ENCODE measurements around the gene STXBP6.

The STXBP6 gene

DNA sequence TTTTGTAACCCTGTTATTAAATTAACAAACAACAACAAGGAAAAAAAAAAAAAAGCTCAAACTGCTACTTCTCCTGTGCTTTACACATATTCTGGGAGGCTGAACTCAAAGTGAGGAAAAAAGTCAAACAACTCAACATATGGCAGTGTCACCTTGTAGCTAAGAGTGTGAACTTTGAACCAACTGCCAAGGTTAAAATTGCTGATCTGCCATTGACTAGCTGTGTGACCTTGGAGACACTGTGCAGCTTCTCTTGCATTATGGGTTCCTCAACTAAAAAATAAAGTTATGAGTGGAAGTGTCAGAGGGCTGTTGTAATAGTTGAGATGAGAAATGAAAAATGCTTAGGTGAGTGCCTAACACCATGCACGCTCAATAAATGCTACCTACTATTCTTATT, 34.2 kb downstream of the STXBP6 start:
- Histone ChIP-seq H3K27ac (ENCODE audit: low read depth, low read length) (no peak overlapping the region), H4K20me1 (ENCODE audit: control insufficient read depth, insufficient read depth, low read depth, low read length) (no peaks in the 10 kb centered on the region), H3K4me2 (ENCODE audit: low read length) (no peak overlapping the region), H3K9me3 (ENCODE audit: control insufficient read depth, insufficient read depth, low read length) (no peaks in the 10 kb centered on the region), H3K27me3 (ENCODE audit: control insufficient read depth, low read length) (no peaks in the 10 kb centered on the region), H3K79me2 (ENCODE audit: control insufficient read depth, low read length) (no peaks in the 10 kb centered on the region), H3K9me2 (replicated peaks; ENCODE audit: control insufficient read depth, low read length) (no peaks in the 10 kb centered on the region), H3K4me1 (ENCODE audit: control insufficient read depth, low read length) (no peaks in the 10 kb centered on the region), H3F3A (ENCODE audit: control insufficient read depth, insufficient read depth) (no peaks in the 10 kb centered on the region), H3K4me3 (ENCODE audit: low read length) (no peak overlapping the region), H3K36me3 (ENCODE audit: control insufficient read depth, low read length) (no peaks in the 10 kb centered on the region)
- TF ChIP-seq, protein P1, sequence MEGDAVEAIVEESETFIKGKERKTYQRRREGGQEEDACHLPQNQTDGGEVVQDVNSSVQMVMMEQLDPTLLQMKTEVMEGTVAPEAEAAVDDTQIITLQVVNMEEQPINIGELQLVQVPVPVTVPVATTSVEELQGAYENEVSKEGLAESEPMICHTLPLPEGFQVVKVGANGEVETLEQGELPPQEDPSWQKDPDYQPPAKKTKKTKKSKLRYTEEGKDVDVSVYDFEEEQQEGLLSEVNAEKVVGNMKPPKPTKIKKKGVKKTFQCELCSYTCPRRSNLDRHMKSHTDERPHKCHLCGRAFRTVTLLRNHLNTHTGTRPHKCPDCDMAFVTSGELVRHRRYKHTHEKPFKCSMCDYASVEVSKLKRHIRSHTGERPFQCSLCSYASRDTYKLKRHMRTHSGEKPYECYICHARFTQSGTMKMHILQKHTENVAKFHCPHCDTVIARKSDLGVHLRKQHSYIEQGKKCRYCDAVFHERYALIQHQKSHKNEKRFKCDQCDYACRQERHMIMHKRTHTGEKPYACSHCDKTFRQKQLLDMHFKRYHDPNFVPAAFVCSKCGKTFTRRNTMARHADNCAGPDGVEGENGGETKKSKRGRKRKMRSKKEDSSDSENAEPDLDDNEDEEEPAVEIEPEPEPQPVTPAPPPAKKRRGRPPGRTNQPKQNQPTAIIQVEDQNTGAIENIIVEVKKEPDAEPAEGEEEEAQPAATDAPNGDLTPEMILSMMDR (IDR thresholded peaks at IDR 0.05; ENCODE audit: low read depth, low read length, poor library complexity, severe bottlenecking): no peak
- no peak for TF ChIP-seq EZH2phosphoT487 (IDR thresholded peaks at IDR 0.05; ENCODE audit: borderline replicate concordance, low read length)

DNA sequence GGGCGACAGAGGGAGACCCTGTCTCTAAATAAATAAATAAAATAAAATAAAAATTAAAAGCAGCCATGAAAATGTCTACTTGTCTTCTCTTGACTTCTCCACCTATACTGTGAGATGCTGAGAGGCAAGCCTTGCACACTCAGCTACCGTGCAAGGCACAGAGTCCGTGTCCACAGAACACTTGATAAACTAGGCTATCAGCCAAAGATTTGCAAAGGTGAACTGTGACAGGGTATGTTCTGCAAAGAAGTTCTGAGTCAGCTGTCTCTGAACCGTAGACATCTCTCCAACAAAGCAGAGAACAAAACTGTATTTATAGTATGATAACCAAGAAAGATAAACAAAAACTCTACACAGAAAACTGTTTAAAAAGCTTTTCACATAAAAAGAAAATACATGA, 35.5 kb downstream of the STXBP6 start:
- Histone ChIP-seq H3K9me3 (ENCODE audit: control insufficient read depth, insufficient read depth, low read length) (no peaks in the 10 kb centered on the region), H3K9me2 (replicated peaks; ENCODE audit: control insufficient read depth, low read length) (no peaks in the 10 kb centered on the region), H3K27me3 (ENCODE audit: control insufficient read depth, low read length) (no peaks in the 10 kb centered on the region), H3K79me2 (ENCODE audit: control insufficient read depth, low read length) (no peaks in the 10 kb centered on the region), H4K20me1 (ENCODE audit: control insufficient read depth, insufficient read depth, low read depth, low read length) (no peaks in the 10 kb centered on the region), H3K4me3 (ENCODE audit: low read length) (no peak overlapping the region), H3K36me3 (ENCODE audit: control insufficient read depth, low read length) (no peaks in the 10 kb centered on the region), H3K4me2 (ENCODE audit: low read length) (no peak overlapping the region), H3K27ac (ENCODE audit: low read depth, low read length) (no peak overlapping the region), H3F3A (ENCODE audit: control insufficient read depth, insufficient read depth) (no peaks in the 10 kb centered on the region), H3K4me1 (ENCODE audit: control insufficient read depth, low read length) (no peaks in the 10 kb centered on the region)
- TF ChIP-seq EZH2phosphoT487 (IDR thresholded peaks at IDR 0.05; ENCODE audit: borderline replicate concordance, low read length): no peak
- TF ChIP-seq, protein P1 (IDR thresholded peaks at IDR 0.05; ENCODE audit: low read depth, low read length, poor library complexity, severe bottlenecking): no peak

DNA sequence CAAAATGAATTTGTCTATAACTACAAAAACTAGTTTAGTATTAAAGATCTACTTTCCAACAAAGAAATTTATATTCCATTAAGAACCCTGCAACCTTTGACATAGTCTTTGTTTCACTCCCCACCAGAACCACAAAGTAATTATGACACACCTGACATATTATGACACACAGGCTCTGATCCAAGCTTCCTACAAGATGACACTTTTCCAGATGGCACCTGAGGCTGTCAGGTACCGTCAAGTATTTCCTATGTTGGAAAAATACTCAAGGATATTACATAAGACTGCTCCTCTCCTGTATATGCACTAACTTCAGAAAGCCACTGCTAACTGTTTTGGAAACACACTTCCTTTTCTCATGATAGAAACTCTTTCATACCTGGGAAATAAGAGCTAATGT, 38.9 kb downstream of the STXBP6 start:
- Histone ChIP-seq H3K27me3 (ENCODE audit: control insufficient read depth, low read length) (no peaks in the 10 kb centered on the region), H3K36me3 (ENCODE audit: control insufficient read depth, low read length) (no peaks in the 10 kb centered on the region), H3K79me2 (ENCODE audit: control insufficient read depth, low read length) (no peaks in the 10 kb centered on the region), H3K9me3 (ENCODE audit: control insufficient read depth, insufficient read depth, low read length) (no peaks in the 10 kb centered on the region), H3K9me2 (replicated peaks; ENCODE audit: control insufficient read depth, low read length) (no peaks in the 10 kb centered on the region), H3F3A (ENCODE audit: control insufficient read depth, insufficient read depth) (no peaks in the 10 kb centered on the region), H3K4me2 (ENCODE audit: low read length) (no peak overlapping the region), H3K4me1 (ENCODE audit: control insufficient read depth, low read length) (no peaks in the 10 kb centered on the region), H3K27ac (ENCODE audit: low read depth, low read length) (no peak overlapping the region), H3K4me3 (ENCODE audit: low read length) (no peak overlapping the region), H4K20me1 (ENCODE audit: control insufficient read depth, insufficient read depth, low read depth, low read length) (no peaks in the 10 kb centered on the region)
- TF ChIP-seq EZH2phosphoT487 (IDR thresholded peaks at IDR 0.05; ENCODE audit: borderline replicate concordance, low read length): no peak
- TF ChIP-seq, protein P1 (IDR thresholded peaks at IDR 0.05; ENCODE audit: low read depth, low read length, poor library complexity, severe bottlenecking): no peak

DNA sequence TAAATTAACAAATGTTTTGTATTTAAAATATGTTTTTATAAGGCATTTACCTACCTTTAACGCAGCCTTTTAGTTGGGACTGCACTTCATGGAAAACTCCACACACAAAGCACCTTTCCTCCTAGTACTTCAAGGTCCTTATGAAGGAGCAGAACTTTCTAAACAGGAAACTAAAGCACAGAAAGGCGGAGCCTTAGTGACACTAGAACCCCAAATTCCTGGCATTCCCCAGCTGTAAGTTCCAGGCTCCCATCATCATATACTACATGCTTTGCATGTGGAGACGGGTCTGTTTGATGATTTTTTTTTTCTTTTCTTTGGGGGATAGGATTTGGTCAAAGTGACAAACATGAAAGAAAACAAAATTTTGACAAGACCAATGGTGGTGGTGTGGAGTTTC, 39.5 kb downstream of the STXBP6 start:
- Histone ChIP-seq H3K9me2 (replicated peaks; ENCODE audit: control insufficient read depth, low read length) (no peaks in the 10 kb centered on the region), H4K20me1 (ENCODE audit: control insufficient read depth, insufficient read depth, low read depth, low read length) (no peaks in the 10 kb centered on the region), H3K4me3 (ENCODE audit: low read length) (no peak overlapping the region), H3K27me3 (ENCODE audit: control insufficient read depth, low read length) (no peaks in the 10 kb centered on the region), H3K4me1 (ENCODE audit: control insufficient read depth, low read length) (no peaks in the 10 kb centered on the region), H3K4me2 (ENCODE audit: low read length) (no peak overlapping the region), H3K27ac (ENCODE audit: low read depth, low read length) (no peak overlapping the region), H3K36me3 (ENCODE audit: control insufficient read depth, low read length) (no peaks in the 10 kb centered on the region), H3F3A (ENCODE audit: control insufficient read depth, insufficient read depth) (no peaks in the 10 kb centered on the region), H3K9me3 (ENCODE audit: control insufficient read depth, insufficient read depth, low read length) (no peaks in the 10 kb centered on the region), H3K79me2 (ENCODE audit: control insufficient read depth, low read length) (no peaks in the 10 kb centered on the region)
- TF ChIP-seq, protein P1 (IDR thresholded peaks at IDR 0.05; ENCODE audit: low read depth, low read length, poor library complexity, severe bottlenecking): no peak
- TF ChIP-seq EZH2phosphoT487 (IDR thresholded peaks at IDR 0.05; ENCODE audit: borderline replicate concordance, low read length): no peak
